Ovary (tissue), 3 donors: ENCODE results near the gene PRSS27.

ENCODE experiments used
- CTCF ChIP-seq, 3 donors: fragments of 450-650 bp in 2 of 3; fragments of 200-600 bp in 1 of 3; IDR thresholded peaks; one replicate each; pipeline versions ENCODE4 v1.5.1 to v1.8.0; 2016 to 2022; ENCODE audit warnings: antibody characterized with exemption in 3 of 3, mild to moderate bottlenecking in 1 of 3
- EP300 ChIP-seq: sonication (generic); formaldehyde crosslinking; IDR thresholded peaks from one replicate; pipeline ENCODE4 v1.6.1; 2017; ENCODE audit warnings: antibody characterized with exemption
- POLR2A ChIP-seq: fragments of 450-650 bp; IDR thresholded peaks from one replicate; pipeline ENCODE4 v1.6.1; 2017; ENCODE audit warnings: antibody characterized with exemption, mild to moderate bottlenecking, moderate library complexity
- donor health status: DM: no; HTN: no; CAD: no.

GRCh38 chr16:2709588-2709984 lies 10.4 kb downstream of the PRSS27 start:
- TF ChIP-seq CTCF (IDR thresholded peaks at IDR 0.05) (no peak), POLR2A (no peak), EP300 (no peak)
